RWPE2 (cell line): Measurements from ENCODE around the gene PTP4A2.
A peak's percentile ranks its signal among the peaks of the same experiment; 100 is the strongest.
"Not testable (repeated sequence)": the region's sequence is repeated elsewhere in the genome, so short reads cannot be mapped to it uniquely, and the experiment has no call there.

Experiments used
- ATAC-seq: fragments of 200-7000 bp; cut with Tn5 transposase; 3 replicates; pipeline ENCODE4 v1.9.1; 2021; ENCODE audit warnings: low read depth
- DNase-seq: peaks from one replicate; pipeline ENCODE4 v3.0.0-alpha.2; 2020; ENCODE audit warnings: low spot score
- H3K27ac ChIP-seq: fragments of 450-650 bp; 2 replicates; pipeline ENCODE4 v1.5.1; 2017; ENCODE audit warnings: mild to moderate bottlenecking; ENCODE audit not compliant: poor library complexity, severe bottlenecking
- H3K27me3 ChIP-seq: fragments of 250-450 bp; sonication (Bioruptor Pico); 2 replicates; pipeline ENCODE4 v1.5.1; 2021; ENCODE audit warnings: mild to moderate bottlenecking, moderate library complexity; ENCODE audit not compliant: insufficient read depth, poor library complexity, severe bottlenecking
- H3K36me3 ChIP-seq: fragments of 250-450 bp; sonication (Bioruptor Pico); 2 replicates; pipeline ENCODE4 v1.5.1; 2020; ENCODE audit warnings: low read depth, mild to moderate bottlenecking, moderate library complexity
- H3K4me1 ChIP-seq: fragments of 250-450 bp; sonication (Bioruptor Pico); 2 replicates; pipeline ENCODE4 v1.5.1; 2021; ENCODE audit warnings: mild to moderate bottlenecking, moderate library complexity; ENCODE audit not compliant: insufficient read depth, poor library complexity, severe bottlenecking
- H3K4me3 ChIP-seq: fragments of 250-450 bp; sonication (Bioruptor Pico); 2 replicates; pipeline ENCODE4 v1.5.1; 2021; ENCODE audit warnings: mild to moderate bottlenecking, moderate library complexity; ENCODE audit not compliant: severe bottlenecking
- H3K9me3 ChIP-seq: fragments of 250-450 bp; sonication (Bioruptor Pico); 2 replicates; pipeline ENCODE4 v1.5.1; 2021; ENCODE audit warnings: mild to moderate bottlenecking, moderate library complexity; ENCODE audit not compliant: severe bottlenecking
- TF ChIP-seq, protein P1 (sequence below): fragments of 450-650 bp; IDR thresholded peaks from one replicate; pipeline ENCODE4 v1.5.1; 2017; ENCODE audit warnings: mild to moderate bottlenecking, moderate library complexity; ENCODE audit not compliant: poor library complexity, severe bottlenecking

The PTP4A2 gene

DNA sequence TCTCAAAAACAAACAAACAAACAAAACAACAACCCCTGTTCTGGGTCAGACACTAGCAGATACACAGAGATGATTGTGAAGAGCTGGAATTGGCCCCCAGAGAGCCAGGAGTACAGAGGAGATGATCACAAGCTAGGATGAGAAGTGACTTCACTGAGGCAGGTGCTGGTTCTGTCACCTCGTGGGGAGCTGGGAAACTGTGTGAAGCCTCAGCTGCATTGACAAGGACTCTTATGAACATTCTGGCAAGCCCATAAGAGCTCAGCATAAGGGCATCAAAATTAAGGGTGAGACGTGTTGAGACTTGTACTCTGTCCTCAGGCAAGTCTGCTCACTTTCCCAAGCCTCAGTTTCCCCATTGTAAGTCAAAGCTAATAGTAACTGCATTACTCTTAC, 14.7 kb upstream of the PTP4A2 start:
- no peaks in the 10 kb centered on the region for H3K27me3 ChIP-seq
- DNase-seq, result no peak
- no peak overlapping the region for H3K27ac ChIP-seq
- TF ChIP-seq, protein P1, sequence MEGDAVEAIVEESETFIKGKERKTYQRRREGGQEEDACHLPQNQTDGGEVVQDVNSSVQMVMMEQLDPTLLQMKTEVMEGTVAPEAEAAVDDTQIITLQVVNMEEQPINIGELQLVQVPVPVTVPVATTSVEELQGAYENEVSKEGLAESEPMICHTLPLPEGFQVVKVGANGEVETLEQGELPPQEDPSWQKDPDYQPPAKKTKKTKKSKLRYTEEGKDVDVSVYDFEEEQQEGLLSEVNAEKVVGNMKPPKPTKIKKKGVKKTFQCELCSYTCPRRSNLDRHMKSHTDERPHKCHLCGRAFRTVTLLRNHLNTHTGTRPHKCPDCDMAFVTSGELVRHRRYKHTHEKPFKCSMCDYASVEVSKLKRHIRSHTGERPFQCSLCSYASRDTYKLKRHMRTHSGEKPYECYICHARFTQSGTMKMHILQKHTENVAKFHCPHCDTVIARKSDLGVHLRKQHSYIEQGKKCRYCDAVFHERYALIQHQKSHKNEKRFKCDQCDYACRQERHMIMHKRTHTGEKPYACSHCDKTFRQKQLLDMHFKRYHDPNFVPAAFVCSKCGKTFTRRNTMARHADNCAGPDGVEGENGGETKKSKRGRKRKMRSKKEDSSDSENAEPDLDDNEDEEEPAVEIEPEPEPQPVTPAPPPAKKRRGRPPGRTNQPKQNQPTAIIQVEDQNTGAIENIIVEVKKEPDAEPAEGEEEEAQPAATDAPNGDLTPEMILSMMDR, result no peak
- no peak for ATAC-seq
- no peak overlapping the region for H3K4me3 ChIP-seq
- no peaks in the 10 kb centered on the region for H3K36me3 ChIP-seq
- no peaks in the 10 kb centered on the region for H3K9me3 ChIP-seq
- H3K4me1 ChIP-seq, result peaks cover 22% of the 10 kb centered on the region

DNA sequence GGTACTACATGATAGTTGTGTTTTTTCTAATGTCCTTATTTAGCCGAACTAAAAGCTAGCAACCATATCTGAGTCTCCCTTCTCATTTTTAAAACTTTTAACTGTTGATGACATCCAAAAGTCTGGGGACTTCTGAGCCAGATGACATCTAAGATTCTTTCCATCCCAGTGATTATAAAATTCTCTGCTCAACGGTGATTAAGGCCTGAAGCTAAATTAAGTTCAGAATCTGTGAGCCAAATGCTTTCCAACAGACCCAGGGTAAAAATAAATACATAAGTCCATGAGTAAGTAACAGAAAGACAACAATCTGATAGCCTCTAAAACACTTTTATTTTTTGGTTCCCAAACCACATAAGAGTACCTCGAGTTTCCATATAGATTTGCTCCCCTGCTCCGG, 13.1 kb upstream of the PTP4A2 start:
- ATAC-seq (no peak), DNase-seq (no peak)
- Histone ChIP-seq H3K27me3 (no peaks in the 10 kb centered on the region), H3K4me3 (no peak overlapping the region), H3K36me3 (no peaks in the 10 kb centered on the region), H3K9me3 (no peaks in the 10 kb centered on the region), H3K4me1 (peaks cover 20% of the 10 kb centered on the region), H3K27ac (no peak overlapping the region)
- TF ChIP-seq, protein P1, result no peak

DNA sequence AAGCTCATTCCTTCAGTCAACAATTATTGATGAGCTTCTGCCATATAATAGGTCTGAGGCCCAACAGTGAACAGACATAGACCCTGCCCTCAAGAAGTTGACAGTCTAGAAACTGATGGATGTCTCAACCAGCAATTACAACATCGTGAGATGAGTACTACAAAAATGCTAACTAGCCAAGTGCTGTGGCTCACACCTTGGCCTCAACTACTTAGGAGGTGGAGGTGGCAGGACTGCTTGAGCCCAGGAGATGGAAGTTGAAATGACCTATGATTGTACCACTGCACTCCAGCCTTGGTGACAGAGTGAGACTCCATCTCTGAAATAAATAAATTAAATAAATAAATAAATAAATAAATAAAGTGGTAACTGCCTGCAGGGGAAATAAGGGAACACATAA, 11.7 kb upstream of the PTP4A2 start:
- Histone ChIP-seq H3K36me3 (no peaks in the 10 kb centered on the region), H3K27ac (no peak overlapping the region), H3K4me3 (no peak overlapping the region), H3K4me1 (peaks cover 14% of the 10 kb centered on the region), H3K27me3 (no peaks in the 10 kb centered on the region), H3K9me3 (no peaks in the 10 kb centered on the region)
- DNase-seq (no peak), ATAC-seq (no peak)
- TF ChIP-seq, protein P1, result no peak

DNA sequence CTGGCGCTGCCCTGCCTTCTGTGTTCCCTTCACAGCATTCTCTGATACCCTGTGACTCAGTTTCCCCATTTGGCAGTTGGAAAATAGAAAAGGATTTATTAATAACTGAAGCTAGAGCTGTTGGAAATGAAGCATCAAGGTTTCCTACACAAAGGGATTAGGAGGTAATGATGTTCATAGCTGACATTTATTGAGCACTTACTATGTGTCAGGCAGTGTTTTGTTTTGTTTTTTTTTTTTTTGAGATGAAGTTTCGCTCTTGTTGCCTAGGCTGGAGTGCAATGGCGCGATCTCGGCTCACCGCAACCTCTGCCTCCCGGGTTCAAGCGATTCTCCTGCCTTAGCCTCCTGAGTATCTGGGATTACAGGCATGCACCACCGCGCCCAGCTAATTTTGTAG, 7.5 kb upstream of the PTP4A2 start:
- ATAC-seq, H3K27me3 ChIP-seq, DNase-seq, H3K36me3 ChIP-seq, H3K27ac ChIP-seq, H3K9me3 ChIP-seq, H3K4me3 ChIP-seq: not testable (repeated sequence)
- H3K4me1 ChIP-seq, result peaks cover 20% of the 10 kb centered on the region

DNA sequence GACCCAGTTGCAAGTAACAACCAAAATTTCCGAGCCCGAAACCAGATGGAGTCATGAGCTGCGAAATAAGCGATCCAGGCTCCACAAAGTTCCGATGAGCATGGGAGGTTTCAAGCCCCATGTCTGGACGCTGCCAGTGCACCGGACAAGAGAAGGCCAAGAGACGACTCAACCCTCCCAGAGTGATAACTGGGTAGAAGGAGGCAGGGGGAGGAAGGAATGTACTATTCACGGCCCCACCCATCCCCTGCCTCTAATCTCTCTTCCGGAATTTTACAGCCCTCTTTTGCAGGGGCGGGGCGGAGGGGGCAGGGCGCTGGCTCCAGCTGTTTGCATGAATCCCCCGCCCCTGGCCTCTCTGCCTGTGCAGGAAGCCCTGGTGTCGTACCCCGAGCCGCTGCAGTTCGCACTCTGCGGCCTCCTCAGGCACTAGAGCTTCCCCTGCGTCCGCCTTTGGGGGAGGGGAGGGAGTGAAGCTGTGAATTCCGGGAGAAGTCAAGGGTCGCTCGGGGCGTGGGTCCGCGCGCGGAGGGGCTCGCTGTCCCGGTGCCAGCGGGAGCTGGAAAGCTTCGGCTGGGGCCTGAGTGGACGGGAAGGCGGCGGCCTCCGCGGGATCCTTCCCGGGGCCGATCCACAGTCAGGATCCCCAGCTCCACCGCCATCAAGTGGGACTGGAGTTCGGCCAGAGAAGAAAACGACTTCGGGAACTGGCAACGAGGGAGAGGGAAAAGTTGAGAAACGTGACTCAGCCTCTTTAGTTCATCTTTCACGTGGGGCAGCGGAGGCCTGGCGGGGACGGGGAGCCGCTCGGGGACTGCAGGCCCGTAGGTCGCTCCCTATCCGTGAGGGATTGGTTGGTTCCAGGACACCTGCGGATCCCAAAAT, 6.3 kb upstream of the PTP4A2 start:
- Histone ChIP-seq H3K36me3 (no peaks in the 10 kb centered on the region), H3K4me1 (peaks cover 30% of the 10 kb centered on the region), H3K27ac (peak overlapping the region; percentile 88), H3K4me3 (peak overlapping the region; percentile 20), H3K9me3 (no peaks in the 10 kb centered on the region), H3K27me3 (no peaks in the 10 kb centered on the region)
- peak; percentile 86 for DNase-seq
- TF ChIP-seq, protein P1, result no peak
- peak; percentile 71 for ATAC-seq
